ENCODE data around the gene ASB4.

DNA sequence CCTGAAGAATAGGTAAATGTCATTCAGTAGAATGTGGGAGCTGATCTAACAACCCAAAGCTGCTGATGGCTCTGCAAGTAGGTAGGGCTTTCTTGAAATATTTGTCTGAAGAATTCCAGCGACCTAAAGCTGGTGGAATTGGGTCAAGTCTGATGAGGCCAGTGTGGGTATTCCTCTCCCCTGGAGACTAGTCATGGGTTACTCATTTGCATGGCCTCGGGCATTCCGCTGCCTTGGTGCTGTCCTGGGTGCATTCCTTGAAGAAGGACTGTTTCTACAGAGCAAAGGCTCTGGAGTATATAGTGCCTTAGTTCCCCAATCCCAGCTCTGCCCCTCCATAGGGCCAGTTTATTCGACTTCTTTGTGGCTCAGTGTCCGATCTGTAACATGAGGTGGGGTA is 91.4 kb downstream of the ASB4 start:
- TF ChIP-seq, protein P1, sequence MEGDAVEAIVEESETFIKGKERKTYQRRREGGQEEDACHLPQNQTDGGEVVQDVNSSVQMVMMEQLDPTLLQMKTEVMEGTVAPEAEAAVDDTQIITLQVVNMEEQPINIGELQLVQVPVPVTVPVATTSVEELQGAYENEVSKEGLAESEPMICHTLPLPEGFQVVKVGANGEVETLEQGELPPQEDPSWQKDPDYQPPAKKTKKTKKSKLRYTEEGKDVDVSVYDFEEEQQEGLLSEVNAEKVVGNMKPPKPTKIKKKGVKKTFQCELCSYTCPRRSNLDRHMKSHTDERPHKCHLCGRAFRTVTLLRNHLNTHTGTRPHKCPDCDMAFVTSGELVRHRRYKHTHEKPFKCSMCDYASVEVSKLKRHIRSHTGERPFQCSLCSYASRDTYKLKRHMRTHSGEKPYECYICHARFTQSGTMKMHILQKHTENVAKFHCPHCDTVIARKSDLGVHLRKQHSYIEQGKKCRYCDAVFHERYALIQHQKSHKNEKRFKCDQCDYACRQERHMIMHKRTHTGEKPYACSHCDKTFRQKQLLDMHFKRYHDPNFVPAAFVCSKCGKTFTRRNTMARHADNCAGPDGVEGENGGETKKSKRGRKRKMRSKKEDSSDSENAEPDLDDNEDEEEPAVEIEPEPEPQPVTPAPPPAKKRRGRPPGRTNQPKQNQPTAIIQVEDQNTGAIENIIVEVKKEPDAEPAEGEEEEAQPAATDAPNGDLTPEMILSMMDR (IDR thresholded peaks at IDR 0.05), result no peak
- no peak for TF ChIP-seq POLR2A (IDR thresholded peaks at IDR 0.05)
